T-helper 22 cell (primary cell): Measurements from ENCODE around the gene DHRS13.
A peak's percentile ranks its signal among the peaks of the same experiment; 100 is the strongest.
"Not testable (repeated sequence)": the region's sequence is repeated elsewhere in the genome, so short reads cannot be mapped to it uniquely, and the experiment has no call there.

Source experiments
- DNase-seq: peaks from one replicate; pipeline ENCODE4 v3.0.0-alpha.2; 2020; ENCODE audit warnings: low read depth

Gene DHRS13

GRCh38 chr17:28858801-28859355, 44.0 kb downstream of the DHRS13 start:
- no peak for DNase-seq

GRCh38 chr17:28857905-28858800, 44.7 kb downstream of the DHRS13 start:
- DNase-seq, result no peak

- no peak for DNase-seq
Observed at GRCh38 chr17:28856028-28856574, 46.8 kb downstream of the DHRS13 start.

- no peak for DNase-seq
Observed at GRCh38 chr17:28855336-28855679, 47.6 kb downstream of the DHRS13 start.

- peak; percentile 73 for DNase-seq
Observed at GRCh38 chr17:28854457-28855335, 48.2 kb downstream of the DHRS13 start, which contains the start of gene ERAL1. Gene ERAL1, plus strand, starts transcription at chr17:28855016. Its CDS starts 19 bp downstream, at chr17:28855035.

GRCh38 chr17:28853295-28853694, 49.6 kb downstream of the DHRS13 start:
- DNase-seq, result no peak

- DNase-seq, result no peak
Observed at GRCh38 chr17:28849281-28849680, 53.6 kb downstream of the DHRS13 start.

- not testable (repeated sequence) for DNase-seq
Observed at GRCh38 chr17:28848667-28849066, 54.2 kb downstream of the DHRS13 start.
